Glutamatergic neuron (in vitro differentiated cells): ENCODE results near the gene IRF4. TPM values are rescaled to one million over a fixed set of nuclear protein-coding genes. Genes with fewer than 3 reads are reported as not detected.
A peak's percentile ranks its signal among the peaks of the same experiment; 100 is the strongest.

Experiments used
- DNase-seq: peaks from one replicate; pipeline ENCODE4 v3.0.0; 2022
- H3K27ac Mint-ChIP-seq: one replicate; pipeline ENCODE4 v1.8.0; 2020; ENCODE audit warnings: mild to moderate bottlenecking, mixed read lengths, inconsistent platforms; ENCODE audit not compliant: unreplicated experiment
- H3K27me3 Mint-ChIP-seq: one replicate; pipeline ENCODE4 v1.8.0; 2020; ENCODE audit warnings: mild to moderate bottlenecking, moderate library complexity, mixed read lengths, inconsistent platforms; ENCODE audit not compliant: unreplicated experiment
- H3K36me3 Mint-ChIP-seq: one replicate; pipeline ENCODE4 v1.8.0; 2020; ENCODE audit warnings: mild to moderate bottlenecking, mixed read lengths, inconsistent platforms; ENCODE audit not compliant: unreplicated experiment
- H3K4me1 Mint-ChIP-seq: one replicate; pipeline ENCODE4 v1.8.0; 2020; ENCODE audit warnings: mild to moderate bottlenecking, low read depth, mixed read lengths, inconsistent platforms; ENCODE audit not compliant: unreplicated experiment
- H3K4me3 Mint-ChIP-seq: one replicate; pipeline ENCODE4 v1.8.0; 2020; ENCODE audit warnings: mild to moderate bottlenecking, mixed read lengths, inconsistent platforms; ENCODE audit not compliant: unreplicated experiment
- H3K9me3 Mint-ChIP-seq: one replicate; pipeline ENCODE4 v1.8.0; 2020; ENCODE audit warnings: mild to moderate bottlenecking, moderate library complexity, mixed read lengths, inconsistent platforms; ENCODE audit not compliant: unreplicated experiment
- total RNA-seq: library from RNA; stranded (reverse); fragmentation: NEBNext Ultra II Directional; extraction: Animal tissue kit (Norgen Biotek cat#: 25700); gene quantifications from one replicate; pipeline ENCODE4 v1.2.1, GENCODE V29; 2021; ENCODE audit not compliant: unreplicated experiment
- TF ChIP-seq, protein P1 (sequence below): fragments of 200-600 bp; sonication (generic); IDR thresholded peaks from one replicate; pipeline ENCODE4 v1.5.0; 2021; ENCODE audit not compliant: partially characterized antibody, unreplicated experiment

The IRF4 gene
- total RNA-seq, 1 donor from 2014 or later, result 0.37 TPM

DNA sequence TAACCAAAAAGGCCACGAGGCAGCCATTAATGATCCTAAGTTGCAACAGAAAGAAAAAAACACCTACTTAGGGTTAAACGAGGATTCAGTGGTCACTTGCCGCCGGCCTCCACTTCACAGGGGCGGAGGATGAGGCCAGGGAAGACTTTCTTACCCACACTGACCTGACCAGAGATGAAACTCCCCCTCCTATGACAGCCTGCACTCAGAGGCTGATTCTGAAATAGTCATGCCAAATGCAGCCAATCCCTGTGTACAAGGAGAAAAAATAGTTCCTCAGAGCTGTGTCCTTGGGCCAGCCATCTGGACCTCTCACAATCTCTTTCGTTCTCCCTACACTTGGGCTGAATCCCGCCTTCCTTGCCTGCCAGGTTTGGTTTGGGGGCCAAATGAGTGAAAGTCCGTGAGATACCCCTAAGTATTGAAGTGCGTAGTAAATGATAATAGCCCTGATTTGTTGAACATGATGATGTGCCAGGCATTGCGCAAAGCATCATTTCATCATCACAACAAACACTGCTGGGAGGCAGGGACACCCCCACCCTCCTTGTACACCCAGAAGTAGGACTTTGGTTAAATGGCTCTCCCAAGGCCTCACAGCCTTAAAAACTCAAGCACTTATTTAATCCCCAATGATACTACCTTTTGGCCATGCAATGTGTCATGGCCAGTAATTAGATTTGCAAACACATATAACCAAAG is 3.2 kb upstream of the IRF4 start:
- Mint-ChIP-seq H3K27ac (no peak overlapping the region), H3K4me3 (no peak overlapping the region), H3K4me1 (no peaks in the 10 kb centered on the region), H3K36me3 (peaks cover 6% of the 10 kb centered on the region), H3K9me3 (peaks cover 5% of the 10 kb centered on the region), H3K27me3 (peaks cover 11% of the 10 kb centered on the region)
- no peak for DNase-seq
- TF ChIP-seq, protein P1, sequence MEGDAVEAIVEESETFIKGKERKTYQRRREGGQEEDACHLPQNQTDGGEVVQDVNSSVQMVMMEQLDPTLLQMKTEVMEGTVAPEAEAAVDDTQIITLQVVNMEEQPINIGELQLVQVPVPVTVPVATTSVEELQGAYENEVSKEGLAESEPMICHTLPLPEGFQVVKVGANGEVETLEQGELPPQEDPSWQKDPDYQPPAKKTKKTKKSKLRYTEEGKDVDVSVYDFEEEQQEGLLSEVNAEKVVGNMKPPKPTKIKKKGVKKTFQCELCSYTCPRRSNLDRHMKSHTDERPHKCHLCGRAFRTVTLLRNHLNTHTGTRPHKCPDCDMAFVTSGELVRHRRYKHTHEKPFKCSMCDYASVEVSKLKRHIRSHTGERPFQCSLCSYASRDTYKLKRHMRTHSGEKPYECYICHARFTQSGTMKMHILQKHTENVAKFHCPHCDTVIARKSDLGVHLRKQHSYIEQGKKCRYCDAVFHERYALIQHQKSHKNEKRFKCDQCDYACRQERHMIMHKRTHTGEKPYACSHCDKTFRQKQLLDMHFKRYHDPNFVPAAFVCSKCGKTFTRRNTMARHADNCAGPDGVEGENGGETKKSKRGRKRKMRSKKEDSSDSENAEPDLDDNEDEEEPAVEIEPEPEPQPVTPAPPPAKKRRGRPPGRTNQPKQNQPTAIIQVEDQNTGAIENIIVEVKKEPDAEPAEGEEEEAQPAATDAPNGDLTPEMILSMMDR, result no peak

DNA sequence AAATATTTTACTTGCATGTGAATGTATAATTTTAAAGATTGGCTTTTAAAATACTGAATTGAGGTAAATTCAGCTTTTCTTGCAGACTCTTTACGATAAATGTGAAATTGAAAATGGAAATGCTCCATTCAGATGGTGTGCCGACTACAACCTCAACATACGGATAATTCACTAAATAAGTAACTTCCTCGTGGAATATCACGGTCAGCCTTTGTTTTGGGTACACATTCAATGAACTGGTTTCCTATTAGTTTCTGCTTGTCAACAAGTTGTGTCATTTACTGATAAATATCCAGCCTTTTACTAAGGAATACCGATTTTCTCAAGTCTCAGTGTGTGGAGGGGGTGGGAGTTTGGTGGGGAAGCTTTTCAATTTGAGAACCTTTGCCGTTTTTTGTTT is 2.4 kb upstream of the IRF4 start:
- no peak overlapping the region for H3K4me3 Mint-ChIP-seq
- peaks cover 7% of the 10 kb centered on the region for H3K36me3 Mint-ChIP-seq

DNA sequence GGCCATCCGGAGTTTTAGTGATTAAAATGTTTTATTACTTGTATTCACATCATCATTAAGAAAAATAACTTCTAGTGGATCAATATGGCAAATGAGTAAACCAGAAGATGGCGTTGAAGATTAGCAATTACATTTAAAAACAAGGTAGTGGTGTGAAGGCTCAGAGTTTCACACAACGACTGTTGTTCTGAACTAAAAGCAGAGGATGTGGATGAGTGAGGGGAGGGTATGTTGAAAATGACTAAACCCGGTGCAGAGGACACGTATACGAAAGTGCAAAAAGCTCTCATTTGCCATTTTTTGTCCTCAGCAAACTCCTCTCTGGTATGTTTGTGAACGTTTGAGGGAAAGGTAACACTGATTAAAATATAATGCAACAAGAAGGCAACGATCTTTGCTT is 1.9 kb upstream of the IRF4 start:
- DNase-seq, result no peak
- Mint-ChIP-seq H3K27ac (no peak overlapping the region), H3K36me3 (peaks cover 7% of the 10 kb centered on the region), H3K9me3 (peaks cover 11% of the 10 kb centered on the region), H3K4me3 (no peak overlapping the region), H3K27me3 (peaks cover 16% of the 10 kb centered on the region), H3K4me1 (peaks cover 6% of the 10 kb centered on the region)
- TF ChIP-seq, protein P1, result no peak

More for the DNA sequence above, 2.4 kb upstream of the IRF4 start:
- Mint-ChIP-seq H3K9me3 (peaks cover 10% of the 10 kb centered on the region), H3K27me3 (peaks cover 15% of the 10 kb centered on the region), H3K27ac (no peak overlapping the region), H3K4me1 (peaks cover 6% of the 10 kb centered on the region)
- TF ChIP-seq, protein P1, result no peak
- DNase-seq, result no peak

DNA sequence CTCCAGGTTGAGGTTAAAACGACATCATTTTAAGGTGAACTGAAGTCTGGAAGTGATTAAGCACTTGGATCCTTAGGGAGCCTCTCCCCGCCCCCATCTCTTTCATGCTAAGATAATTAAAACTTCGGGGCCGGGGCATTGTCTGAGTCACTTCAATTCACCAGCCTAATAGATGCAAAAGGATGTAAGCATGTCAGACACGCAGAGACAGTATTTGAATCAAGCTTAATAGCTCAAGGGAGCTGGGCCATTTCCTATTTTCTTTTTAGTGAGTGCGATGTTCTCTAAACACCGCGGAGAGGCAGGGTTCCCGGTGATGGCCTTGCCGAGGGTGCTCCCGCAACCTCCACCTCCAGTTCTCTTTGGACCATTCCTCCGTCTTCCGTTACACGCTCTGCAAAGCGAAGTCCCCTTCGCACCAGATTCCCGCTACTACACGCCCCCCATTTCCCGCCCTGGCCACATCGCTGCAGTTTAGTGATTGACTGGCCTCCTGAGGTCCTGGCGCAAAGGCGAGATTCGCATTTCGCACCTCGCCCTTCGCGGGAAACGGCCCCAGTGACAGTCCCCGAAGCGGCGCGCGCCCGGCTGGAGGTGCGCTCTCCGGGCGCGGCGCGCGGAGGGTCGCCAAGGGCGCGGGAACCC is 516 bp upstream of the IRF4 start:
- H3K36me3 Mint-ChIP-seq, result peaks cover 7% of the 10 kb centered on the region
- TF ChIP-seq, protein P1, result no peak
- H3K4me3 Mint-ChIP-seq, result peak overlapping the region; percentile 83
- H3K27ac Mint-ChIP-seq, result no peak overlapping the region
- DNase-seq, result no peak
- H3K27me3 Mint-ChIP-seq, result peaks cover 16% of the 10 kb centered on the region
- peaks cover 6% of the 10 kb centered on the region for H3K4me1 Mint-ChIP-seq
- H3K9me3 Mint-ChIP-seq, result peaks cover 11% of the 10 kb centered on the region
